Epithelial cell of esophagus (primary cell): Measurements from ENCODE around the gene EZH1.
"Not testable (repeated sequence)": the region's sequence is repeated elsewhere in the genome, so short reads cannot be mapped to it uniquely, and the experiment has no call there.

Experiments used
- DNase-seq: peaks from one replicate; pipeline ENCODE4 v3.0.0; 2010; ENCODE audit warnings: low read depth
- H3K4me3 ChIP-seq: 2 replicates; pipeline ENCODE4 v1.5.1; 2011; ENCODE audit warnings: mild to moderate bottlenecking, low read length, control low read depth
- CTCF ChIP-seq: IDR thresholded peaks from 2 replicates; pipeline ENCODE4 v1.5.1; 2011; ENCODE audit warnings: low read depth, mild to moderate bottlenecking, low read length, control low read depth, inconsistent platforms; ENCODE audit not compliant: insufficient read depth; ENCODE audit errors: missing control alignments

Gene EZH1

GRCh38 chr17:42673266-42673884 is 71.5 kb downstream of the EZH1 start:
- TF ChIP-seq CTCF, result no peak
- no peak for DNase-seq
- H3K4me3 ChIP-seq, result peak overlapping the region; percentile 95

GRCh38 chr17:42672038-42672437 is 72.8 kb downstream of the EZH1 start:
- peak overlapping the region; percentile 27 for H3K4me3 ChIP-seq
- TF ChIP-seq CTCF, result no peak

GRCh38 chr17:42670789-42671657 is 73.8 kb downstream of the EZH1 start:
- no peak for TF ChIP-seq CTCF

More at GRCh38 chr17:42672038-42672437, 72.8 kb downstream of the EZH1 start:
- peak; percentile 64 for DNase-seq

GRCh38 chr17:42669977-42670788 is 74.7 kb downstream of the EZH1 start:
- no peak overlapping the region for H3K4me3 ChIP-seq
- no peak for TF ChIP-seq CTCF

More at GRCh38 chr17:42670789-42671657, 73.8 kb downstream of the EZH1 start:
- no peak overlapping the region for H3K4me3 ChIP-seq
- DNase-seq, result no peak

GRCh38 chr17:42669705-42669976 is 75.2 kb downstream of the EZH1 start:
- no peak for TF ChIP-seq CTCF
- H3K4me3 ChIP-seq, result no peak overlapping the region
- DNase-seq, result no peak

More at GRCh38 chr17:42669977-42670788, 74.7 kb downstream of the EZH1 start:
- DNase-seq, result no peak

- H3K4me3 ChIP-seq, result no peak overlapping the region
- no peak for TF ChIP-seq CTCF
- peak; percentile 92 for DNase-seq
Measured at GRCh38 chr17:42667088-42667951, 77.5 kb downstream of the EZH1 start.

- not testable (repeated sequence) for DNase-seq, H3K4me3 ChIP-seq
Measured at GRCh38 chr17:42666126-42666525, 78.7 kb downstream of the EZH1 start.
